ENCODE results near the gene CPT2.
"Not testable (repeated sequence)": the region's sequence is repeated elsewhere in the genome, so short reads cannot be mapped to it uniquely, and the experiment has no call there.

Gene CPT2

DNA sequence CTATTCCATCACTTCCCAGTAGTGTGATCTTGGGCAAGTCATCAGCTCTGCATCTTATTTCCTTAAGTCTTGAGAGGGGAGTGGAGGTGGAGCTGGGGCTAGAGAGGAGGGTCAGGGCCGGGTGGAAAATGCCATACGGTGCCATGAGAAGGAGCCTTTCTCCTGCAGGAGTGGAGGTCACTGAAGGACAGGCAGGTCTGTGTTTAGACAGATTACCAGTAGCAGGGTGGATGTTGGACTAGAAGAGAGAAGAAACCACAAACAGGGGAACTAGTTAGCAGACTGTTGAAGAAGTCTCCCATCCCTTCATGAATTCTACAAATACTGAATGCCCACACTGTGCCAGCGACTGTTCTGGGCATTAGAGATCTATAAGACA is 13.9 kb upstream of the CPT2 start:
- no peak for DNase-seq

DNA sequence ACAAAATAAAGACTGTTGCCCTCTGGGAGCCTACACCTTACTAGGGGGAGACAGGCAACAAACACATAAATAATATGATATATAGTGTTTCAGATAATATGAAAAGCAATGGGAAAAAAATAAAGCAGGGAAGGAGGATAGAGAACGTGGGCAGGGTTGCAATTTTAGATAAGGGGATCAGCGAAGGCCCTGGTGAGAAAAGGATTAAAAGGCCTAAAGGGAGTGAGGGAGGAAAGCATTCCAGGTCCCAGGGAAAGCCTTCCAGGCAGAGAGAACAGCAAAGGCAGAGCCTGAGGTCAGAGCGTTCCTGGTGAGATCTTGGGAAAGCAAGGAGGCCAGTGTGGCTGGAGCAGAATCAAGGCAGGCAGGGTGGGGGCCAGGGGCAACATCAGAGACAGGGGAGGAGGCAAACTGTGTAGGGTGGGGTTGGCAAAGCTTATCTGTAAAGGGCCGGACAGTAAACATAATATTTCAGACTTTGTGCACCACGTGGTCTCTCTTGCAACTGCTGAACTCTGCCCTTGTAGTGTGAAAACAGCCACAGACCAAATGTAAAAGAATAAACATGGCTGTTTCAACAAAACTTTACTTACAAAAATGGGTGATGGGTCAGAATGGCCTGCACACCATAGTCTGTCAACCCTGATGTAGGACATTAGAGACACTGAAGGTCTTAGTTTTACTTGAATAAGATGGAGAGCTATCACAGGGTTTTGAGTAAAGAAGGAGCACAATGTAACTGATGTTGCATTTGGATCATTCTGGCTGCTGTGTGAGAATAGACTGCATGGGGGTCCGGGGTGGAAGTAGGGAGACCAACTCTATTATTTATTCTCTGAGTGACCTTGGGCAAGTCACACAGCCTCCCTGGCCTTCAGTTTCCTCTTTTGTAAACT is 13.3 kb upstream of the CPT2 start:
- no peak for DNase-seq

DNA sequence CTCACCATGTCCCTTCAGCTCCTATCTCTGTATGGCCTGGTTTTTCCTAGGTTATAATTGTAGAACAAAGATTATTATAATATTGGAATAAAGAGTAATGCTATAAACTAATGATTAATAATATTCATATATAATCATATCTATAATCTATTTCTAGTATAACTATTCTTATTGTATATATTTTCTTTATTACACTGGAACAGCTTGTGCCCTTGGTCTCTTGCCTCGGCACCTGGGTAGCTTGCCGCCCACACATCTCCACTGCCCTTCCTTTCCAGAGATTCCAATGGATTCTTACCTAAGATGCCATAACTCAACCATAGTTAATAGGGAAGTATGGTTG is 10.7 kb upstream of the CPT2 start:
- DNase-seq = not testable (repeated sequence)

DNA sequence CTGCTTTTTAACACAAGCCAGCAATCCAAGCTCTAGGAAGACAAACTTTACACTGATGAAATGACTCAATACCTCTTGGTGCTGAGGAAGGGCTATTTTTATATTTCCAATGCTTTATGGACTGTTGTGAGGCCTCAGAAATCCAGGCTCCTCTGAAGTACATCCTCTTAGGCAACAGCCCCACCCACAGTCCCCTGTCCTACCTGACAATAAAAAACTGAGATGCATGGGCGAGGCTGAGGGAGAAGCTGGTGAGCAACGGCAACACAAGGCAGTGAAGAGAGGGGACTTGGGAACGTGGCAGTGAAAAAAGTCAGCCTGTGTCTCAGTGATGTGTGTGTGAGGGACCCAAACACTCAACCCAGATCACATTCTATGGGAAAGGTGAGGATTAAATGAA is 10.1 kb upstream of the CPT2 start:
- DNase-seq = no peak

DNA sequence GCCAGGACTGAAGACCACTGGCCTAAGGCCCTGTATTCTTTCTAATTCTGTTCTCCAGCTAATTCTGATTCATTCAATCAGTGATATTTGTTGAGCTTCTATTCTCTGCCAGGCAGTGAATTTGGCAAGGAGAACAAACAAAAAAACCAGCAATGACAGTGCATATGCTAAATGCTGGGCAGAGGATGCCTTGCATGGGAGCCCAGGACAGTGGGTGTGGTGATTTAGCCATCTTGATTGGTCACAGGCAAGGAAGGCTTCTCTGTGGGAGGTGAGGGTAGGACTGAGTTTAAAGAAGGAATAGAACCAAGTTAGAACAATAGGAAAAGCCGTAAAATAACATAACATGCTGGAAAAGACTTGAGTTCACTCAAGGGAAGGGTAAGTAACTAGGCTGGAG is 9.2 kb upstream of the CPT2 start:
- DNase-seq = no peak

DNA sequence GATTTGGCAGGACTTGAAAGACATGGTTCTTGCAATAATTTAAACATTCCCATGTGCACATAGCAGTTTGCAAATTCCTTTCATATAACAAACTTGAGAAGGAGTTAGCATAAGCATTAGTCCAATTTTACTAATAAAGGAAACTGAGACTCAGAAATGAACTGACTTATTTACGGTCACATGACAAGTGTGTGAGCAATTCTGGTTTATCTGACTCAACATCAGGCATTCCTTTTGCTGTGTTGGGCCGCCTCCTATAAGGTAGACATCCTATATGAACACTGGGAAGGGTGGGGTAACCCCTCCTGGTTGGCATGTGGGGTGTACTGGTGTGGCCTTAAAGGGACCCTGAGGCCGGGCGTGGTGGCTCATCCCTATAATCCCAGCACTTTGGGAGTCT is 8.5 kb upstream of the CPT2 start:
- DNase-seq = no peak

DNA sequence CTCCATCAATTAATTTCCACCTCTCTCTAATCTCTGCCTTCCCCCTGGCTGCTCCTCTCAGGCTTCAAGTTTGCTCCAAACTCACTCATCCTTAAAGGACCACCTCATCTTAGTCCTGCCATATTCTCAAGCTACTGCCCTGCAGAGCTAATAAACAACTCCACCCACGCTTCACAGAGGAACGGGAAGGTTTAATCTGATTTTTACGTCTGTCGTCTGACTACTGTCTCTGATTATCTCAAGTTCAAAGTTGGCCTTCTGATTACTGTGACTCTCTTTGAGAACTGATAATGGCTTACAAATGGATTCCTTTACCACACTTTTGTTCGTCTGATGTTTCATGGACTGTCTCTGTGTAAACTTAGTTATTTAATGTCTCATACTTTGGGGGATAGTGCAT is 7.6 kb upstream of the CPT2 start:
- no peak for DNase-seq

DNA sequence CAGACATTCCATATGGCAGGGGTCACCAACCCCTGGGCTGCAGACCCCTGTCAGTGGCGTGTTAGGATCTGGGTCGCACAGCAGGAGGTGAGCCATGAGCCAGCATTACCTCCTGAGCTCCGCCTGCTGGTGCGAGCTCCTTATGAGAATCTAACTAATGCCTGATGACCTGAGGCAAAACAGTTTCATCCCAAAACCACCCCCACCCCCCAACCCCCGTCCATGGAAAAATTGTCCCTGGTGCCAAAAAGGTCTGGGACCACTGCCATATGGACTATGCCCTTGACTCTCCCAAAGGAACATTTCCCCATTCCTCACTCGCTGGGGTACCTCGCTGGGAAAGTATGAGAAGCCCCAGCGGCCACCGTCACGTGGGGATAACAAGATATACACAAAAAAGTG is 6.4 kb upstream of the CPT2 start:
- no peak for DNase-seq

DNA sequence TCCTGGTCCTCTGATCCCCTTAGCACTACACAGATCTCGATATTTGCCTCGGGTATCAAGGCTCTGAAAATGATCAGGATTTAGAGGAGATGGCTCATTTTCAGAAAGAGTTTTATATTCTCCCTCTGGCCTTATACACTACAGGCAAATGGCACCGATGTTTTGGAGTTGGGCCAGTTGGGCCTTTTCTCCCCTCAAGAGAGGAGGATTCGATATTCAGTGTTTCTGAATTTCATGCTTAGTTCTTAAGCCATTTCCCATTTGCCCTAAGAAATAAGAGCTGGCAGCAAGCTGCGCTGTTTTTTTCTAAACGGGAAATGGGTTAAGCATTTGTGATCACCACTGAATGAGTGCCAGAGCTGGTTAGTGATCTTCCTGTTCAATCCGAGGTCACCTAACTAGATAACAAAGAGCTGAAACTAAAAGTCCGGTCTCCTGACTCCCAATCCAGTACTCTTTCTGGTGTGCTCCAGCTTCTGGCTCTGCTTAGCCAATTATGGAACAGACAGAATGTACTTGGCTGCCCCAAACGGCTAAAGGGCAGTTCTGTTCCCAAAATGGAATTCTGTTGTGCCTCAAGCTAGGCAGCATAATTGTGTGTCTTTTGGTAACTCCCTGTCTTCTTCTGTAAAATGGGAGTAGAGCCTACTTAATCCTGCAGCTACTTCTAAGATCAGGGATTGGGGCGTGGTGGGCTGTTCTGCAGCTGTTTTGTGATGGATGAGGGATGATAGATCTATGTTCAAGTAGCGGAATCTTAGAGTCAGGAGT is 1.2 kb upstream of the CPT2 start:
- DNase-seq = no peak

DNA sequence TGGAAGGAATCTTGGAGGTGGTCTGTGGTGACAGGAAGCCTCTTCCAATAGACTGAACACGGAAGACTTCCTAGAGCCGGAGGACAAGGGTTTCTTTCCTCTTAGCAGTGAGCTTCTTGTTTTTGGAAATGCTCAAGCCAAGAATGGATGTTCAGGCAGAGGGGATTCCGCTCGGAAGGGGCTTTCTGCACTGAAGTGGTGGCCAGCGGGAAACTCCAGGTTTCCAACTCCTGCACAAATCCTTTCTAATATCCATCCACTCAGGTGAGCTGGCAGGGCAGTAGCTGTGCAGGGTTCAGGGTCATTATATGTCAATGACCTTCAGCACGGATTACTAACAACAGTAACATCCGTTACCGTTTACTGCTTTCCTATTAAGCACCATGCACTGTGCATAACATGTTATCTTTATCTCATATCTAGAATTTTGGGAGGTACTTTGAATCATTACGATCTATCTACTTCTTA is 573 bp upstream of the CPT2 start:
- no peak for DNase-seq

DNA sequence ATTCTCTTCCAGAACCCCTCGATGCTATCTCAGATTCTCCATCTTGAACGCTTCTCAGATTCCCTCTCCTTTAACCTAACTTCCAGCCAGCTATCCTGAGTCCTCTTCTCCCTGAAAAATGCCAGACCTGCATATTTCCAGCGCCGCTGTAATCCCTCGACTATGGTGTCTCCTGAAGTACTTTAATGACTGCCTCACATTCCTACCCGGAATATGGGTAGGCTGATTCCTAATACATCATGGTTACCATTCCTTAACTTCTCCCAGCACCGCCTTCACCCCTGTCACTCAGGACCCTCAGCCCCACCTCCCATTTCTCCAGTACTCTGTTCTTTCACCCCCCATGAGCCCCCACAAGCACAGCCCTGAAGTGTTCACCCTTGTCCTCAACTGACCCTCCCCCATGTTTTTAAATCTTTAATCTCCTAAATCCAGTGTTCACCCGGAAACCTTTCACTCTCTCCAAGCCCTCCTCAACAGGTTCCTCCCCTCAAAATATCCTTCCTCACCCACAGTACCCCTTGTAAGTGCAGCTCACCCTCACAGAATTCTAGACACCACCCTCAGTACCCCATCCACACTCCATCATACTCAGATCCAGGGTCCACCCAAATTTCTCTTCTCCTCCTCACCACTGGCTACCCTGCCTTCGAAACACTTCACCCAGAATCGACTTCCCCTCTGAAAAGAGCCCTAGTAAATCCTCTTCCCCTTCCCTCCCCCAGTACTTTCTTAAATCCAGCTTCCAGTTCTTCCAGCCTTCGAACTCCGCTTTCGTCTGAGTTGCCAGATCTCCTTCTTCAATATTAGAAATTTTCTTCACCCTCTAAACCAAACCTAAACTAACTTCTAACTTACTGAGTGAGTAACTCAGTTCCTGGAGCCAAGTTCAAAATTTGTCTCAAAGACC is 922 bp downstream of the CPT2 start:
- no peak for DNase-seq

DNA sequence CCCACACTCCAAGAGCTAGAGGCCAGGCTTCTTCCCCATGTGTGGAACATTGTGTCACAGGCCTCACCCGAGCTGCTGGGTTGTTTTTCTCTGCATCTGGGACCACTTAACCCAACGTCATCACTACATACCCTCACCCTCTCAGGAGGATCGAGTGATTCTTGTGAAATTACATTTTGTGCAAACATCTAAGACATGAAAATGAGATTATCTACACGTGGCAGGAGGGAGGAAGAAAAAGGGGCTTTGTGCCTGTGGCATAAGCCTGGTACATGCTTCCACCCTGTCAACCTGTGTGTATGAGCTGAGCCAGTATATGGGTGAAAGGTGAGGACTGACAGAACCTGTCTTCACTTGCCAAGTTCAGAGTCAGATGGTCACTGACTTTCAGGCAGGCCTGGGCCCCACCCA is 1.6 kb downstream of the CPT2 start:
- no peak for DNase-seq

DNA sequence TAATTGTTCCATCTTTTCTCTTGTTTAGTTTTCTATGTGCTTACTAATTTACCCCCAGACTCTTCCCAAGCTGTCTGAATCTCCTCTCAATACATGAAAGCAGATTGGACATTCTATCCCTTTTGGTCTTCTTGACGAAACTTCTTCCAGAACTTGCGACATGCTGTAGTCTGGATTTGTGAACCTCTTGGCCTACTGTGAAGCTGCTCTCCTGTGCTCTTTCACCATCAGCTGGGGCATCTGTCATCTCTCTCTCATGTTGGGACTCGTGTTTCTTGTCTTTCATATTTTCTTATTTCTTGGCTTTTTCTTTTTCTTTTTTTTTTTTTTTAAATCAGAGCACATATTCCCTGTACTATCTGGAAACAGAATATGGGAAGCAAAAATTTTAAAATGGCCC is 6.8 kb downstream of the CPT2 start:
- DNase-seq = no peak

DNA sequence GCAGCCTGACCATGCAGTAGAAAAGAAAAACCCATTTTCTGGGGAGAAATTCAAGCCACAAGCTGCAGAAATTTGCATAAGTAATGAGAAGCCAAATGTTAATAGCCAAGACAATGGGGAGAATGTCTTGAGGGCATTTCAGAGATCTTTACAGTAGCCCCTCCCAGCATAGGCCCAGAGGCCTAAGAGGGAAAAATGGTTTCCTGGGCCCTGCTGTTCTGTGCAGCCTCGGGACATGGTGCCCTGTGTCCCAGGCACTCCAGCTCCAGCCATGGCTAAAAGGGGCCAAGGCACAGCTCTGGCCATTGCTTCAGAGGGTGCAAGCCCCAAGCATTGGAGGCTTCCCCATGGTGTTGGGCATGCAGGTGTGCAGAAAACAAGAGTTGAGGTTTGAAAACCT is 8.9 kb downstream of the CPT2 start:
- not testable (repeated sequence) for DNase-seq

DNA sequence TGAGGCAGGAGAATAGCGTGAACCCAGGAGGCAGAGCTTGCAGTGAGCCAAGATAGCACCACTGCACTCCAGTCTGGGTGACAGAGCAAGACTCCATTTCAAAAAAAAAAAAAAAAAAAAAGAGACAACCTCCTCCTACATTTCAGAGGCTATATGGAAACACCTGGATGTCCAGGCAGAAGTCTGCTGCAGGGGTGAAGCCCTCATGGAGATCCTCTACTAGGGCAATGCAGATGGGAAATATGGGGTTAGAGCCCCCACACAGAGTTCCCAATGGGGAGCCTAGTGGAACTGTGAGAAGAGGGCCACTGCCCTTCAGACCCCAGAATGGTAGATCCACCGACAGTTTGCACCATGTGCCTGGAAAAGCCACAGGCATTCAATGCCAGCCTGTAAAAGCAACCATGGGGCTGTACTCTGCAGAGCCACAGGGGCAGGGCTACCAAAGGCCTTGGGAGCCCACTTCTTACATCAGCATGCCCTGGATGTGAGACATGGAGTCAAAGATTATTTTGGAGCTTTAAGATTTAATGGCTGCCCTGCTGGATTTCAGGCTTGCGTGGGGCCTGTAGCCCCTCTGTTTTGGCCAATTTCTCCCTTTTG is 9.6 kb downstream of the CPT2 start:
- not testable (repeated sequence) for DNase-seq

DNA sequence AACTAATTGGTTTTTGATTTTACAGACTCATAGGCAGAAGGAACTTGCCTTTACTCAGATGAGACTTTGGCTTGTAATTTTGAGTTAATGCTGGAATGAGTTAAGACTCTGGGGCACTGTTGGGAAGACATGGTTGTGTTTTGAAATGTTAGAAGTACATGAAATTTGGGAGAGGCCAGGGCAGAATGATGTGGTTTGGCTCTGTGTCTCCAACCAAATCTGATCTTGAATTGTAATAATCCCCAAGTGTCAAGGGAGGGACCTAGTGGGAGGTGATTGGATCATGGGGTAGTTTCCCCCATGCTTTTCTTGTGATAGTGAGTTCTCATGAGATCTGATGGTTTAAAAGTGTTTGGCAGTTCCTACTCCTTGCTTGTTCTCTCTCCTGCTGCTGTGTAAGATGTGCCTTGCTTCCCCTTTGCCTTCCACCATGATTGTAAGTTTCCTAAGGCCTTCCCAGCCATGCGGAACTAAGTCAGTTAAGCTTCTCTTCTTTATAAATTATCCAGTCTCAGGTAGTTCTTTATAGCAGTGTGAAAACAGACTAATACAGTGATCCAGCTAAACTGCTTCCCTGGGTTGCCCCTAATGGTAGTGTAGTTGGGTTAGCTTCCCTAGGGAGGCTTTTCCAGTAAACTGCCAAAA is 10.2 kb downstream of the CPT2 start:
- no peak for DNase-seq

DNA sequence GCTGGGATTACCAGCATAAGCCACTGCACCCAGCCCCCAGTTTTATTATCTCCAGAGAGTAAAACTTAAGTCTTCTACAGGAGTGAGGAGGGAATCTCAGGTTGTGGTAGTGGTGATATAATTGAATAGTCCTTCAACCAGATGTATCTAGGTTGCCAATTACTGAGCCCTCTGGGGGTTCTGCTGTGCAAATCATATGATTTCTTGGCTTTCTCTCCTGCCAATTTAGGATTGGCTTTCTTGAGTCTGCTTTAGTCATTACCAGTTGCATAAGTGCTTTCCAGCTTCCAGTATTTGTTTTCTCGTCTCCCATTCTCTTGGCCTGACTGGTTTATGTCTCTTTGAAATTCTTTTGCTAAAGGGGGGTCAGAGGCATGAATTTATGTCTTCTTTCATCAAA is 11.1 kb downstream of the CPT2 start:
- no peak for DNase-seq

DNA sequence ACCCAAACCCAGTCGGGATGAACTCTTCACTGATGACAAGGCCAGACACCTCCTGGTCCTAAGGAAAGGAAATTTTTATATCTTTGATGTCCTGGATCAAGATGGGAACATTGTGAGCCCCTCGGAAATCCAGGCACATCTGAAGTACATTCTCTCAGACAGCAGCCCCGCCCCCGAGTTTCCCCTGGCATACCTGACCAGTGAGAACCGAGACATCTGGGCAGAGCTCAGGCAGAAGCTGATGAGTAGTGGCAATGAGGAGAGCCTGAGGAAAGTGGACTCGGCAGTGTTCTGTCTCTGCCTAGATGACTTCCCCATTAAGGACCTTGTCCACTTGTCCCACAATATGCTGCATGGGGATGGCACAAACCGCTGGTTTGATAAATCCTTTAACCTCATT is 13.7 kb downstream of the CPT2 start:
- no peak for DNase-seq

DNA sequence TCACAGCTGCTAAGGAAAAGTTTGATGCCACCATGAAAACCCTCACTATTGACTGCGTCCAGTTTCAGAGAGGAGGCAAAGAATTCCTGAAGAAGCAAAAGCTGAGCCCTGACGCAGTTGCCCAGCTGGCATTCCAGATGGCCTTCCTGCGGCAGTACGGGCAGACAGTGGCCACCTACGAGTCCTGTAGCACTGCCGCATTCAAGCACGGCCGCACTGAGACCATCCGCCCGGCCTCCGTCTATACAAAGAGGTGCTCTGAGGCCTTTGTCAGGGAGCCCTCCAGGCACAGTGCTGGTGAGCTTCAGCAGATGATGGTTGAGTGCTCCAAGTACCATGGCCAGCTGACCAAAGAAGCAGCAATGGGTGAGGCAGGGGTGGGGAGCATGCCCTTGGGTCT is 14.3 kb downstream of the CPT2 start:
- no peak for DNase-seq

DNA sequence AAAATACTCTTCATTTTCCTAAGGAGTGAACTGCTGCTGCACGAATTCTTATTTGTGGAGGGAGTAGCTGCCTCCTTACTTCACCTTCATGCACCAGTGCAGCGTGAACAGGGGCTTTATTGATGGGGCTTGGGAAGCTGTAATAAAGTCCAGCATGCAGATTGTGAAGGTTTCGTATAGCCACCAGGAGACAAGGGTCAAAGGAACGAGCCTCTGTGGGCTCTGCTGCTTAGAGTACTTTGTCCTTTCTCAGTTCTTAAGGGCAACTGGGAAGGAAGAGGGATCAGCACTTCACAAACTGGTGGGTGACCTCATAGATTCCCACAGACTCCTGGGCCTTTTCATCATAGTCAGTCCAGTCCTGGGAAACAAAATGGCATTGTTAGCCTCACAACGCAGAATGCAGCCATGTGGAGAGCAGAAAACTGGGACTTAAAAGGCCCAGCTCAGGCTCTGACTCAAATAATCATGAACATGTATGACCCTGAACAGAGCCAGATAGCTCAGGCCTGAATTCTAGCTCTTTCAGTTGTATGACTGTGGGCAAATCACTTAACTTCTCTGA is 17.8 kb downstream of the CPT2 start:
- DNase-seq = no peak

DNA sequence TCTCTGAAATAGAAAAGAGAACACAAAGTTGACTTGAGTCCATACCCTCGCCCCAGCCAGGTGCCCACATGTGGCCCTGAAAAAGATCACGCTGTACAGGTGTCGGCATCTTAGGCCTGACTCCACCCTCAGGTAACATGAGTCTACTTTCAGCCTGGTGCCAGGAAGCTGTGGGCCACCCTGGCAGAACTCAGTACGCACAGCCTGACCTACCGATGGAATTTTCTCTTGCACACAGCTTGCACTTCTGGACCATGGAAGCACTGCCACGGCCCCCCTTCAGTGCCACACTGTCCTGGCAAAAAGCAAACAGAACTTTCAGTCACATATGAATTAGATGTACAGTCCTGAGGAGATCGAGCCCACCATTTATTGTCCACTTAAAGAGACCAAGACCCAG is 21.6 kb downstream of the CPT2 start:
- no peak for DNase-seq

DNA sequence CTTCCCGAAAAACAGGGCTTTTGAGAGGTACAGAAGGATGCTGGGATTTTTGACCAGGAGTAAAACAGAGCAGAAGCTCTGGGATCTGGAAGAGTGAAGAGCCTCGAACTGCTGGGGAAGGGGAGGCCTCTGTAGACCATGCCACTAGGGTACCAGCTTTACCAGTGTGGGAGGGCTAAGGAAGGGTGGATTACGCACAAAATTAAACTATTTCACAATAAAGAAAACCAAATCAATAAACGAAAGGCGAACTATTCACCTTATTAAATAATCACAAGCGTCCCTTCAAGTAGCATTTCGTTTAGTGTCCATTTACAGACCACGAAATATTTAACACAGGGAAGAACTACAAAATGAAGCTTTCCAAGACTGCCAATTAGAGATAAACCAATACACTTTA is 23.1 kb downstream of the CPT2 start:
- no peak for DNase-seq

All from NCI-H526 treated with DMSO at 0.1 percent for 48 hours (cell line).